ENCODE measurements around the gene ATP5ME.
"Not testable (repeated sequence)": the region's sequence is repeated elsewhere in the genome, so short reads cannot be mapped to it uniquely, and the experiment has no call there.

ATP5ME gene

GRCh38 chr4:635851-636627 lies 38.0 kb downstream of the ATP5ME start:
- DNase-seq (ENCODE audit: low read depth in 2 of 2): no peak

- not testable (repeated sequence) for DNase-seq (ENCODE audit: low read depth in 2 of 2)
Observed at GRCh38 chr4:635066-635835, 38.8 kb downstream of the ATP5ME start.

GRCh38 chr4:634599-634985 lies 39.5 kb downstream of the ATP5ME start:
- DNase-seq (ENCODE audit: low read depth in 2 of 2): no peak

GRCh38 chr4:633976-634598 lies 40.0 kb downstream of the ATP5ME start:
- no peak for DNase-seq (ENCODE audit: low read depth in 2 of 2)

GRCh38 chr4:633406-633805 lies 40.7 kb downstream of the ATP5ME start:
- no peak for DNase-seq (ENCODE audit: low read depth in 2 of 2)

GRCh38 chr4:632926-633325 lies 41.1 kb downstream of the ATP5ME start:
- DNase-seq (ENCODE audit: low read depth in 2 of 2): no peak

- DNase-seq (ENCODE audit: low read depth in 2 of 2): no peak
Observed at GRCh38 chr4:632196-632790, 41.8 kb downstream of the ATP5ME start.

GRCh38 chr4:630656-631055 lies 43.4 kb downstream of the ATP5ME start:
- no peak for DNase-seq (ENCODE audit: low read depth in 2 of 2)

- no peak for DNase-seq (ENCODE audit: low read depth in 2 of 2)
Observed at GRCh38 chr4:629915-630641, 44.0 kb downstream of the ATP5ME start.

GRCh38 chr4:629636-629914 lies 44.5 kb downstream of the ATP5ME start:
- no peak for DNase-seq (ENCODE audit: low read depth in 2 of 2)

GRCh38 chr4:628821-629635 lies 45.0 kb downstream of the ATP5ME start:
- DNase-seq (ENCODE audit: low read depth in 2 of 2): no peak

GRCh38 chr4:628311-628741 lies 45.8 kb downstream of the ATP5ME start:
- no peak for DNase-seq (ENCODE audit: low read depth in 2 of 2)

GRCh38 chr4:627347-628125 lies 46.5 kb downstream of the ATP5ME start:
- no peak for DNase-seq (ENCODE audit: low read depth in 2 of 2)

- no peak for DNase-seq (ENCODE audit: low read depth in 2 of 2)
Observed at GRCh38 chr4:626201-627091, 47.6 kb downstream of the ATP5ME start.

- no peak for DNase-seq (ENCODE audit: low read depth in 2 of 2)
Observed at GRCh38 chr4:625631-626161, 48.4 kb downstream of the ATP5ME start.

GRCh38 chr4:624705-625590 lies 49.1 kb downstream of the ATP5ME start, which contains the start of gene PDE6B:
Gene PDE6B (plus strand): TSS chr4:625573. CDS start chr4:625627, 54 bp downstream.
- DNase-seq (ENCODE audit: low read depth in 2 of 2): no peak

- DNase-seq (ENCODE audit: low read depth in 2 of 2): no peak
Observed at GRCh38 chr4:623914-624566, 50.0 kb downstream of the ATP5ME start.
